ENCODE results near the gene NOL4L.

Gene NOL4L

GRCh38 chr20:32626859-32627636 is 41.9 kb upstream of the NOL4L start:
- Histone ChIP-seq H3K4me3 (ENCODE audit: low read depth, low read length, poor library complexity, severe bottlenecking) (no peak overlapping the region), H3K27ac (ENCODE audit: low read depth, low read length, poor library complexity, severe bottlenecking) (peak overlapping the region; percentile 60), H3K79me2 (ENCODE audit: insufficient read depth, low read length) (no peaks in the 10 kb centered on the region), H3K27me3 (ENCODE audit: insufficient read depth, low read length) (no peaks in the 10 kb centered on the region), H3K9me2 (ENCODE audit: low read depth, low read length) (no peaks in the 10 kb centered on the region), H3F3A (ENCODE audit: insufficient read depth, low read length) (no peaks in the 10 kb centered on the region), H3K4me1 (ENCODE audit: insufficient read depth, low read length, severe bottlenecking) (peaks cover 59% of the 10 kb centered on the region), H4K20me1 (ENCODE audit: insufficient read depth, low read length) (no peaks in the 10 kb centered on the region), H3K4me2 (ENCODE audit: low read length) (peak overlapping the region; percentile 36), H2AFZ (ENCODE audit: low read length) (no peak overlapping the region), H3K9me3 (ENCODE audit: low read length) (no peaks in the 10 kb centered on the region), H3K9ac (ENCODE audit: low read length) (peak overlapping the region; percentile 42; the same call in 1 of the 2 replicates), H3K36me3 (ENCODE audit: insufficient read depth, low read length) (no peaks in the 10 kb centered on the region)
- no peak for TF ChIP-seq EZH2 (IDR thresholded peaks at IDR 0.05; ENCODE audit: borderline replicate concordance, low read length)
- TF ChIP-seq, protein P1, sequence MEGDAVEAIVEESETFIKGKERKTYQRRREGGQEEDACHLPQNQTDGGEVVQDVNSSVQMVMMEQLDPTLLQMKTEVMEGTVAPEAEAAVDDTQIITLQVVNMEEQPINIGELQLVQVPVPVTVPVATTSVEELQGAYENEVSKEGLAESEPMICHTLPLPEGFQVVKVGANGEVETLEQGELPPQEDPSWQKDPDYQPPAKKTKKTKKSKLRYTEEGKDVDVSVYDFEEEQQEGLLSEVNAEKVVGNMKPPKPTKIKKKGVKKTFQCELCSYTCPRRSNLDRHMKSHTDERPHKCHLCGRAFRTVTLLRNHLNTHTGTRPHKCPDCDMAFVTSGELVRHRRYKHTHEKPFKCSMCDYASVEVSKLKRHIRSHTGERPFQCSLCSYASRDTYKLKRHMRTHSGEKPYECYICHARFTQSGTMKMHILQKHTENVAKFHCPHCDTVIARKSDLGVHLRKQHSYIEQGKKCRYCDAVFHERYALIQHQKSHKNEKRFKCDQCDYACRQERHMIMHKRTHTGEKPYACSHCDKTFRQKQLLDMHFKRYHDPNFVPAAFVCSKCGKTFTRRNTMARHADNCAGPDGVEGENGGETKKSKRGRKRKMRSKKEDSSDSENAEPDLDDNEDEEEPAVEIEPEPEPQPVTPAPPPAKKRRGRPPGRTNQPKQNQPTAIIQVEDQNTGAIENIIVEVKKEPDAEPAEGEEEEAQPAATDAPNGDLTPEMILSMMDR (IDR thresholded peaks at IDR 0.05; ENCODE audit: low read length): no peak

DNA sequence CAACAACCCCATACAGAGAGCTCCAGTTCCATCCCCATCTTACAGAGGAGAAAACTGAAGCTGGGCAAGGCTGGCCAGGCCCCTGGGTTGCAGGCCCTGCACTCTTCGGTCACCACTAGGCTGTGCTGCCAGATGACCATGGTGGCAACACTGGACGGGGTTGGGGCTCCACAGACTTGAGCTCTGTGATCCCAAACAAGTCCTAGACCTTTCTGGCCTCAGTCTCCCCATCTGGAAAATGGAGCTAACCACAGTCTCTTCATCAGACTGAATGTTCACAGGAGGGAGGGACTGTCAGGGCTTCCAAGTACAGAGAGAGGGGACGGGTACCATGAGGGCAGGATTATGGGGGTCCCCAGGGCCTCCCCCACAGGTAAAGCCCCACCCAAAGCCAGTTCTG is 41.3 kb upstream of the NOL4L start:
- TF ChIP-seq, protein P1 (IDR thresholded peaks at IDR 0.05; ENCODE audit: low read length): no peak
- no peak for TF ChIP-seq EZH2 (IDR thresholded peaks at IDR 0.05; ENCODE audit: borderline replicate concordance, low read length)
- Histone ChIP-seq H3K79me2 (ENCODE audit: insufficient read depth, low read length) (no peaks in the 10 kb centered on the region), H3K36me3 (ENCODE audit: insufficient read depth, low read length) (no peaks in the 10 kb centered on the region), H3K9ac (ENCODE audit: low read length) (no peak overlapping the region; the same call in 1 of the 2 replicates), H3K4me2 (ENCODE audit: low read length) (no peak overlapping the region), H2AFZ (ENCODE audit: low read length) (no peak overlapping the region), H3K4me1 (ENCODE audit: insufficient read depth, low read length, severe bottlenecking) (peaks cover 52% of the 10 kb centered on the region), H4K20me1 (ENCODE audit: insufficient read depth, low read length) (no peaks in the 10 kb centered on the region), H3K4me3 (ENCODE audit: low read depth, low read length, poor library complexity, severe bottlenecking) (no peak overlapping the region), H3K27me3 (ENCODE audit: insufficient read depth, low read length) (no peaks in the 10 kb centered on the region), H3K27ac (ENCODE audit: low read depth, low read length, poor library complexity, severe bottlenecking) (no peak overlapping the region), H3K9me3 (ENCODE audit: low read length) (no peaks in the 10 kb centered on the region), H3F3A (ENCODE audit: insufficient read depth, low read length) (no peaks in the 10 kb centered on the region), H3K9me2 (ENCODE audit: low read depth, low read length) (no peaks in the 10 kb centered on the region)

DNA sequence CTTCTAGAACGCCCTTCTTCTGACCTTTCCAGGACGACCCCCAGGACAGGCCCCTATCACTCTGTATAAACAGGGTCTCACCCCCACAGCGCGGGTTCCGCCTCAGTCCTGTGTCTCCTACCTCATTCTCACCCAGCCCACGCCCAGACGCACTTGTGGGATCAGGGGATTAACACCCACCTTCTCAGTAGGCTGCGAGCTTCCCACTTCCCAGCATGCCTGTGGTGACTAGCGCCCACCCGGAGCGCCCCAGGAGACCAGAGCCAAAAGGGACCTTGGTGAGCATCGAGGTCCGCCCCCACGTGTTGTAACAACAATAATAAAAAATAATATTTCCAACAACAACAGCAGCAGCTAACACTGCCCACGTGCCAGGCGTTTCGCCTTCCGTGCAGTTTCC is 40.9 kb upstream of the NOL4L start:
- TF ChIP-seq, protein P1 (IDR thresholded peaks at IDR 0.05; ENCODE audit: low read length): no peak
- TF ChIP-seq EZH2 (IDR thresholded peaks at IDR 0.05; ENCODE audit: borderline replicate concordance, low read length): no peak
- no peaks in the 10 kb centered on the region for H3F3A ChIP-seq (ENCODE audit: insufficient read depth, low read length)
- H3K79me2 ChIP-seq (ENCODE audit: insufficient read depth, low read length): no peaks in the 10 kb centered on the region
- no peak overlapping the region for H3K9ac ChIP-seq (ENCODE audit: low read length)
- H3K4me2 ChIP-seq (ENCODE audit: low read length): no peak overlapping the region
- no peak overlapping the region for H3K4me3 ChIP-seq (ENCODE audit: low read depth, low read length, poor library complexity, severe bottlenecking)
- no peaks in the 10 kb centered on the region for H4K20me1 ChIP-seq (ENCODE audit: insufficient read depth, low read length)
- no peak overlapping the region for H2AFZ ChIP-seq (ENCODE audit: low read length)
- no peak overlapping the region for H3K27ac ChIP-seq (ENCODE audit: low read depth, low read length, poor library complexity, severe bottlenecking)
- no peaks in the 10 kb centered on the region for H3K9me3 ChIP-seq (ENCODE audit: low read length)
- no peaks in the 10 kb centered on the region for H3K9me2 ChIP-seq (ENCODE audit: low read depth, low read length)
- H3K4me1 ChIP-seq (ENCODE audit: insufficient read depth, low read length, severe bottlenecking): peaks cover 51% of the 10 kb centered on the region
- no peaks in the 10 kb centered on the region for H3K36me3 ChIP-seq (ENCODE audit: insufficient read depth, low read length)
- no peaks in the 10 kb centered on the region for H3K27me3 ChIP-seq (ENCODE audit: insufficient read depth, low read length)
